Heart left ventricle (tissue), 16 donors: Measurements from ENCODE around the gene C5AR1. TPM values are rescaled to one million over a fixed set of nuclear protein-coding genes. Genes with fewer than 3 reads are reported as not detected.
"Not testable (repeated sequence)": the region's sequence is repeated elsewhere in the genome, so short reads cannot be mapped to it uniquely, and the experiment has no call there.

Source experiments
- ATAC-seq, 4 donors: fragments of 200-7000 bp; cut with Tn5 transposase; one replicate each; pipeline ENCODE4 v1.9.1; 2020 to 2022; ENCODE audit warnings: moderate library complexity in 4 of 4, mild to moderate bottlenecking in 3 of 4, moderate number of reproducible peaks in 1 of 4
- DNase-seq, 5 donors: peaks; one replicate each; pipeline ENCODE4 v3.0.0-alpha.2; 2020
- H3K27ac ChIP-seq, 12 donors: fragments of 200-600 bp; sonication (generic) in 4 of 12; one replicate each; pipeline versions ENCODE4 v1.5.0 to v1.8.0; 2016 to 2022; ENCODE audit warnings: mild to moderate bottlenecking in 2 of 12
- H3K27me3 ChIP-seq, 9 donors: fragments of 200-600 bp; sonication (generic) in 2 of 9; one replicate each; pipeline versions ENCODE4 v1.5.1 to v1.8.0; 2016 to 2022; ENCODE audit warnings: mild to moderate bottlenecking in 3 of 9
- H3K36me3 ChIP-seq, 9 donors: fragments of 200-600 bp; sonication (generic) in 2 of 9; one replicate each; pipeline versions ENCODE4 v1.5.0 to v1.8.0; 2018 to 2022; ENCODE audit warnings: mild to moderate bottlenecking in 2 of 9
- H3K4me1 ChIP-seq, 12 donors: fragments of 200-600 bp; sonication (generic) in 4 of 12; one replicate each; pipeline versions ENCODE4 v1.5.0 to v1.8.0; 2016 to 2022; ENCODE audit warnings: mild to moderate bottlenecking in 3 of 12
- H3K4me3 ChIP-seq, 12 donors: fragments of 200-600 bp; sonication (generic) in 4 of 12; one replicate each; pipeline versions ENCODE4 v1.5.0 to v1.8.0; 2017 to 2022; ENCODE audit warnings: mild to moderate bottlenecking in 9 of 12, moderate library complexity in 4 of 12
- H3K9me3 ChIP-seq, 12 donors: fragments of 200-600 bp; sonication (generic) in 4 of 12; one replicate each; pipeline versions ENCODE4 v1.5.0 to v1.8.0; 2016 to 2022; ENCODE audit warnings: mild to moderate bottlenecking in 1 of 12
- CTCF ChIP-seq, 12 donors: fragments of 200-600 bp; sonication (generic) in 4 of 12; IDR thresholded peaks; one replicate each; pipeline versions ENCODE4 v1.5.0 to v1.8.0; 2018 to 2022; ENCODE audit warnings: antibody characterized with exemption in 12 of 12, mild to moderate bottlenecking in 5 of 12
- POLR2A ChIP-seq, 2 donors: fragments of 450-650 bp; IDR thresholded peaks; one replicate each; pipeline ENCODE4 v1.6.1; 2017; ENCODE audit warnings: antibody characterized with exemption in 2 of 2, mild to moderate bottlenecking in 2 of 2, moderate library complexity in 2 of 2
- WGBS, 4 donors: extraction: QIAGEN DNeasy Blood & Tissue Kit in 2 of 4; methylation state at CpG; one replicate each; pipeline versions ENCODE4 v1.1.5 to v1.1.7; 2013 to 2018; 5-methylcytosine and 5-hydroxymethylcytosine counted together
- intact Hi-C, 10 donors: fragments of 100-400 bp; cut with DNase I; formaldehyde crosslinking; loops; one replicate each; pipeline versions ENCODE4 v1.11.1 to v1.14.2; 2022
- polyA plus RNA-seq, 2 donors: library from polyadenylated mRNA; stranded (reverse); fragments of 200-250 nt; gene quantifications; one replicate each; pipeline ENCODE4 v1.2.3, GENCODE V29; 2013
- total RNA-seq, 9 donors: library from RNA; depleted of rRNA in 2 of 9; stranded (reverse); fragments of >200 nt in 2 of 9; fragmentation: NEBNext Ultra II Directional in 3 of 9; extraction: Animal tissue kit (Norgen Biotek cat#: 25700) in 3 of 9; gene quantifications; one replicate each; pipeline versions ENCODE4 v1.1.0 to v1.2.4, GENCODE V29; 2016 to 2023
- donor health status: ischemic (EF 13 %, LVEDD 7.1; RV severe dilation, severe dysfunction).
- donor health status: healthy with polysubstance abuse.
- donor health status: DM: no; HTN: yes; CAD: no.
- donor health status: DM: no; HTN: no; CAD: no.
- donor health status: ischemic (EF 25% LVEDD 6.9; RV normal size, moderate dysfunction).
- donor health status: ischemic (EF 25% LVEDD 5.7; RV mildly dilated, moderate dysfunction).
- donor health status: healthy.
- donor health status: DM: yes; HTN: yes; CAD: no.
- donor health status: ischemic (EF 35%, LVEDD 5.7; RV mildly dilated, moderate dysfunction).
- donor health status: nonischemic (EF 11% LVEDD 7.7; RV severe dilation, severe dysfunction).
- donor health status: DM: yes; HTN: yes; CAD: no.
- donor health status: PGD.
- donor health status: ischemic (EF 29% LVEDD 5.4; RV normal size, mild dysfunction).
- donor health status: nonischemic (EF 23%, LVEDD 6.1; RV moderate dilation, normal function).

The C5AR1 gene
- total and polyA plus RNA-seq, 11 donors: 0.80 to 37.9 (median 5.6) TPM

- peak in 1 of 4 donors; percentile 1 for ATAC-seq
- TF ChIP-seq CTCF (IDR thresholded peaks at IDR 0.05) (no peak), POLR2A (IDR thresholded peaks at IDR 0.05) (no peak)
- peak overlapping the region in 11 of 12 donors; percentile 64 to 83 (median 72) for H3K4me3 ChIP-seq
These were observed 33.7 kb upstream of the C5AR1 start for GRCh38 chr19:47275791-47276461.

GRCh38 chr19:47276513-47276912, 33.1 kb upstream of the C5AR1 start:
- peak overlapping the region in 11 of 12 donors; percentile 51 to 98 (median 80) for H3K27ac ChIP-seq
- peak overlapping the region in 1 of 12 donors; percentile 64 for H3K4me3 ChIP-seq
- peaks cover 3 to 48% (median 36%) of the 10 kb centered on the region in 12 donors for H3K4me1 ChIP-seq
- not testable (repeated sequence) for DNase-seq, H3K27me3 ChIP-seq, H3K9me3 ChIP-seq, H3K36me3 ChIP-seq, ATAC-seq
- intact Hi-C loops: loop anchor here in 1 of 10 donors (10.0 kb wide), 1 partner anchor 328 kb away; the partner anchor contains the start of gene BICRA
- 84 to 89% (median 86%) methylated on average over 3 of the region's 3 CpGs for WGBS, 4 donors

More at GRCh38 chr19:47275791-47276461, 33.7 kb upstream of the C5AR1 start:
- intact Hi-C loops: loop anchor here in 1 of 10 donors (10.0 kb wide), 1 partner anchor 329 kb away; the partner anchor contains the start of gene BICRA
- 39 to 61% (median 51%) methylated on average over 13 of the region's 13 CpGs for WGBS, 4 donors
- H3K4me1 ChIP-seq: peaks cover 3 to 48% (median 36%) of the 10 kb centered on the region in 12 donors
- H3K27ac ChIP-seq: peak overlapping the region in 11 of 12 donors; percentile 68 to 98 (median 81)
- DNase-seq: peak in 4 of 5 donors; percentile 54 to 77 (median 65)
- no peaks in the 10 kb centered on the region for H3K9me3 ChIP-seq
- H3K36me3 ChIP-seq: peaks cover 0 to 12% (median 5%) of the 10 kb centered on the region in 9 donors
- H3K27me3 ChIP-seq: no peaks in the 10 kb centered on the region

- no peak overlapping the region for H3K27ac ChIP-seq
These were observed 29.4 kb upstream of the C5AR1 start for GRCh38 chr19:47280183-47280797.

GRCh38 chr19:47283405-47284059, 26.1 kb upstream of the C5AR1 start:
- intact Hi-C loops: no loop called here
- Histone ChIP-seq H3K27me3 (no peaks in the 10 kb centered on the region), H3K4me1 (peaks cover 0 to 17% (median 0%) of the 10 kb centered on the region in 12 donors), H3K9me3 (no peaks in the 10 kb centered on the region), H3K27ac (no peak overlapping the region), H3K36me3 (peaks cover 0 to 7% (median 0%) of the 10 kb centered on the region in 9 donors), H3K4me3 (no peak overlapping the region)
- ATAC-seq: no peak
- TF ChIP-seq POLR2A (IDR thresholded peaks at IDR 0.05): no peak
- TF ChIP-seq CTCF (IDR thresholded peaks at IDR 0.05): no peak
- 57 to 70% (median 64%) methylated on average over 10 of the region's 10 CpGs for WGBS, 4 donors
- no peak for DNase-seq

More at GRCh38 chr19:47280183-47280797, 29.4 kb upstream of the C5AR1 start:
- H3K36me3 ChIP-seq: peaks cover 0 to 7% (median 0%) of the 10 kb centered on the region in 9 donors
- no peak for DNase-seq
- no peak overlapping the region for H3K4me3 ChIP-seq
- 87 to 94% (median 89%) methylated on average over 12 to 13 of the region's 13 CpGs for whole genome bisulfite sequencing, 4 donors
- H3K4me1 ChIP-seq: peaks cover 3 to 44% (median 19%) of the 10 kb centered on the region in 12 donors
- H3K27me3 ChIP-seq: no peaks in the 10 kb centered on the region
- no peak for ATAC-seq
- TF ChIP-seq POLR2A (IDR thresholded peaks at IDR 0.05) (no peak), CTCF (IDR thresholded peaks at IDR 0.05) (peak in 9 of 12 donors; percentile 12 to 45 (median 35))
- no peaks in the 10 kb centered on the region for H3K9me3 ChIP-seq
- intact Hi-C loops: no loop called here
